Right lobe of liver (tissue), 6 donors: ENCODE measurements around the gene CCDC170. TPM values are rescaled to one million over a fixed set of nuclear protein-coding genes. Genes with fewer than 3 reads are reported as not detected.

Experiments used
- ATAC-seq, 4 donors: fragments of 200-7000 bp; cut with Tn5 transposase; one replicate each; pipeline ENCODE4 v1.9.1; 2020; ENCODE audit warnings: mild to moderate bottlenecking in 4 of 4, moderate library complexity in 4 of 4
- DNase-seq, 3 donors: peaks; one replicate each; pipeline ENCODE4 v3.0.0-alpha.2; 2020
- H3K27ac ChIP-seq, 3 donors: fragments of 200-600 bp; one replicate each; pipeline ENCODE4 v1.8.0; 2022
- H3K27me3 ChIP-seq, 2 donors: fragments of 200-600 bp; one replicate each; pipeline ENCODE4 v1.8.0; 2022
- H3K36me3 ChIP-seq, 4 donors: fragments of 200-600 bp; sonication (generic) in 1 of 4; one replicate each; pipeline versions ENCODE4 v1.5.1 to v1.8.0; 2017 to 2022; ENCODE audit warnings: control low read depth in 1 of 4
- H3K4me1 ChIP-seq, 4 donors: fragments of 200-600 bp; sonication (generic) in 1 of 4; one replicate each; pipeline versions ENCODE4 v1.5.1 to v1.8.0; 2017 to 2022; ENCODE audit warnings: control low read depth in 1 of 4
- H3K4me3 ChIP-seq, 3 donors: fragments of 200-600 bp; one replicate each; pipeline ENCODE4 v1.8.0; 2022
- H3K9me3 ChIP-seq, 4 donors: fragments of 200-600 bp; sonication (generic) in 1 of 4; one replicate each; pipeline versions ENCODE4 v1.5.1 to v1.8.0; 2017 to 2022; ENCODE audit warnings: control low read depth in 1 of 4
- POLR2A ChIP-seq: fragments of 450-650 bp; IDR thresholded peaks from one replicate; pipeline ENCODE4 v1.6.1; 2017; ENCODE audit warnings: antibody characterized with exemption, mild to moderate bottlenecking
- WGBS: methylation state at CpG from one replicate; pipeline ENCODE4 v1.1.6; 2018; ENCODE audit warnings: low coverage, low lambda C conversion rate; ENCODE audit not compliant: insufficient coverage; ENCODE audit errors: missing lambda C conversion rate; 5-methylcytosine and 5-hydroxymethylcytosine counted together
- intact Hi-C, 2 donors: fragments of 100-400 bp; cut with DNase I; formaldehyde crosslinking; loops; one replicate each; pipeline versions ENCODE4 v1.11.2 to v1.14.1; 2022
- total RNA-seq, 6 experiments: library from RNA; depleted of rRNA in 2 of 6; stranded (reverse); fragments of >200 nt in 2 of 6; fragmentation: NEBNext Ultra II Directional in 3 of 6; extraction: Animal tissue kit (Norgen Biotek cat#: 25700) in 3 of 6; gene quantifications; one replicate each; pipeline versions ENCODE4 v1.1.0 to v1.2.4, GENCODE V29; 2016 to 2023
- TF ChIP-seq, protein P1 (sequence below), 4 donors: fragments of 200-600 bp in 3 of 4; fragments of 450-650 bp in 1 of 4; IDR thresholded peaks; one replicate each; pipeline versions ENCODE4 v1.5.1 to v1.8.0; 2016 to 2022; ENCODE audit warnings: antibody characterized with exemption in 4 of 4, mild to moderate bottlenecking in 2 of 4
- donor health status: DM: no; HTN: yes; CAD: no.
- donor health status: DM: no; HTN: no; CAD: no.
- donor health status: DM: no; HTN: no; CAD: no.
- donor health status: DM: no; HTN: yes; CAD: no.
- donor health status: DM: no; HTN: yes; CAD: no.

CCDC170 gene
- total RNA-seq, 6 experiments from 2014 or later, result 0.31 to 0.93 (median 0.55) TPM

DNA sequence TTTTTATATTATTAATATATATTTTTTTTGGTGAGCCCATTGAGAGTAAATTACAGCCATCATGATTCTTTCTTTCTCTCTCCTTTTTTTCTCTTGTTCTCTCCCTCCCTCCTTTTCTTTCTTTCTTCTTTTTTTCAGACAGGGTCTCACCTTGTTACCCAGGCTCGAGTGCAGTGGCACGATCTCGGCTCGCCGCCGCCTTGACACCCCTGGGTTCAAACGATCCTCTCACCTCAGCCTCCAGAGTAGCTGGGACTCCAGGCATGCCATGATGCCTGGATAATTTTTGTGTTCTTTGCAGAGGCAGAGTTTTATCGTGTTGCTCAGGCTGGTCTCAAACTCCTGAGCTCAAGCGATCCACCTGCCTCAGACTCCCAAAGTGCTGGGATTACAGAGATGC, 1.6 kb downstream of the CCDC170 start:
- H3K4me1 ChIP-seq, result peaks cover 0 to 10% (median 2%) of the 10 kb centered on the region in 4 donors
- no peak overlapping the region for H3K27ac ChIP-seq
- no peaks in the 10 kb centered on the region for H3K9me3 ChIP-seq
- no peaks in the 10 kb centered on the region for H3K27me3 ChIP-seq
- DNase-seq (no peak), ATAC-seq (no peak)
- TF ChIP-seq, protein P1, sequence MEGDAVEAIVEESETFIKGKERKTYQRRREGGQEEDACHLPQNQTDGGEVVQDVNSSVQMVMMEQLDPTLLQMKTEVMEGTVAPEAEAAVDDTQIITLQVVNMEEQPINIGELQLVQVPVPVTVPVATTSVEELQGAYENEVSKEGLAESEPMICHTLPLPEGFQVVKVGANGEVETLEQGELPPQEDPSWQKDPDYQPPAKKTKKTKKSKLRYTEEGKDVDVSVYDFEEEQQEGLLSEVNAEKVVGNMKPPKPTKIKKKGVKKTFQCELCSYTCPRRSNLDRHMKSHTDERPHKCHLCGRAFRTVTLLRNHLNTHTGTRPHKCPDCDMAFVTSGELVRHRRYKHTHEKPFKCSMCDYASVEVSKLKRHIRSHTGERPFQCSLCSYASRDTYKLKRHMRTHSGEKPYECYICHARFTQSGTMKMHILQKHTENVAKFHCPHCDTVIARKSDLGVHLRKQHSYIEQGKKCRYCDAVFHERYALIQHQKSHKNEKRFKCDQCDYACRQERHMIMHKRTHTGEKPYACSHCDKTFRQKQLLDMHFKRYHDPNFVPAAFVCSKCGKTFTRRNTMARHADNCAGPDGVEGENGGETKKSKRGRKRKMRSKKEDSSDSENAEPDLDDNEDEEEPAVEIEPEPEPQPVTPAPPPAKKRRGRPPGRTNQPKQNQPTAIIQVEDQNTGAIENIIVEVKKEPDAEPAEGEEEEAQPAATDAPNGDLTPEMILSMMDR (IDR thresholded peaks at IDR 0.05), result no peak
- no peak for TF ChIP-seq POLR2A
- intact Hi-C loops, result no loop called here
- H3K36me3 ChIP-seq, result no peaks in the 10 kb centered on the region
- no peak overlapping the region for H3K4me3 ChIP-seq
- 87% methylated on average over 9 of the region's 9 CpGs for WGBS

DNA sequence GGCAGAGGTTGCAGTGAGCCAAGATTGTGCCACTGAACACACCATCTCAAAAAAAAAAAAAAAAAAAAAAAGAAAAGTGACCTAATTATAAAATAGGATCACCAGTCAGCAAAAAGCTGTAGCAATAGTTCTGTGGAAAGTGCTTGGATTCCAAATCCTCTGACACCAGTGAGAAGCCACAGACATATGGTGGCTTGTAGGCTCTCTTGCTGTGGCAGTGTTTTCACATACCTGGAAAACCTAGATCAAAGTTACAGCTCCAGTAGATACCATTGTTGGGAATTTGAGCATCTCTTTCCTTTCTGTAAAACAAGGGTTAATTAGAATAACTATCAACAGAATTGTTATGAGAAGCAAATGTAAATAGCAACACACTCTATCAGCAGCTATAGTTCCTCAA, 4.1 kb downstream of the CCDC170 start:
- peak in 1 of 4 donors; percentile 29 for ATAC-seq
- no peak for TF ChIP-seq POLR2A
- TF ChIP-seq, protein P1 (IDR thresholded peaks at IDR 0.05), result no peak
- no peak for DNase-seq
- Histone ChIP-seq H3K9me3 (no peaks in the 10 kb centered on the region), H3K36me3 (no peaks in the 10 kb centered on the region), H3K27me3 (no peaks in the 10 kb centered on the region), H3K4me1 (peaks cover 0 to 10% (median 2%) of the 10 kb centered on the region in 4 donors), H3K27ac (peak overlapping the region in 2 of 3 donors; percentile 18 to 38), H3K4me3 (no peak overlapping the region)
- intact Hi-C loops, result no loop called here

DNA sequence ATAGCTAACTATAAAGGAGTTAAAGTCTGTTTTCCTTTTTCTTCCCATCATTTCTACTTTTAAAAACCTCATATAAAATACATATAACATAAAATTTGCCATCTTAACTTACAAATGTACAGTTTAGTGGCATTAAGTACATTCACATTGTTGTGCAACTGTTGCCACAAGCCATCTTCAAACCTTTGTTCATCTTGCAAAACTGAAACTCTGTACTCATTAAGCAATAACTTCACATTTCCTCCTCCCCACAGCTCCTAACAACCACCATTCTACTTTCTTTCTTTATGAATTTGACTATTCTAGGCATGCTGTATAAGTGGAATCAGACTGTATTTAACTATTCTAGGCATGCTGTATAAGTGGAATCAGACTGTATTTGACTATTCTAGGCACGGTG, 4.5 kb downstream of the CCDC170 start:
- ATAC-seq (peak; percentile 44 to 73 (median 62)), DNase-seq (no peak)
- intact Hi-C loops, result no loop called here

DNA sequence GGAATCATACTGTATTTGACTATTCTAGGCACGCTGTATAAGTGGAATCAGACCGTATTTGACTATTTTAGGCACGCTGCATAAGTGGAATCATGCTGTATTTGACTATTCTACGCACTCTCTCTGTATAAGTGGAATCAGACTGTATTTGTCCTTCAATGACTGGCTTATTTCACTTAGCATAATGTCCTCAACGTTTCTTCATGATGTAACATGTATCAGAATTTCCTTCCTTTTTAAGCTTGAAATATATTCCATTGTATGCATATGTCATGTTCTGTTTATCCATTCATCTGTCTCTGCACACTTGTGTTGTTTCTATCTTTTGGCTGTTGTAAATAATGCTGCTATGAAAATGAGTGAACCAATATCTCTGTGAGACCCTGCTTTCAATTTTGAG, 5.7 kb downstream of the CCDC170 start:
- ATAC-seq (no peak), DNase-seq (no peak)
- Histone ChIP-seq H3K27me3 (no peaks in the 10 kb centered on the region), H3K27ac (no peak overlapping the region), H3K4me3 (no peak overlapping the region), H3K36me3 (no peaks in the 10 kb centered on the region), H3K9me3 (no peaks in the 10 kb centered on the region), H3K4me1 (peaks cover 0 to 10% (median 2%) of the 10 kb centered on the region in 4 donors)
- intact Hi-C loops, result no loop called here
- TF ChIP-seq POLR2A, result no peak
- TF ChIP-seq, protein P1 (IDR thresholded peaks at IDR 0.05), result no peak
- WGBS, result 83% methylated on average over 5 of the region's 5 CpGs

More for the DNA sequence above, 4.5 kb downstream of the CCDC170 start:
- Histone ChIP-seq H3K27me3 (no peaks in the 10 kb centered on the region), H3K4me3 (no peak overlapping the region), H3K9me3 (no peaks in the 10 kb centered on the region), H3K27ac (peak overlapping the region in 2 of 3 donors; percentile 18 to 38), H3K4me1 (peaks cover 0 to 10% (median 2%) of the 10 kb centered on the region in 4 donors), H3K36me3 (no peaks in the 10 kb centered on the region)
- WGBS, result 77% methylated on average over 1 of the region's 1 CpG
- no peak for TF ChIP-seq POLR2A
- TF ChIP-seq, protein P1 (IDR thresholded peaks at IDR 0.05), result no peak
